HepG2 (cell line): ENCODE measurements around the gene GSTT2B. TPM values are rescaled to one million over a fixed set of nuclear protein-coding genes. Genes with fewer than 3 reads are reported as not detected.

ENCODE experiments used
- AHDC1 ChIP-seq: sonication (generic); formaldehyde crosslinking; IDR thresholded peaks from 2 replicates; pipeline ENCODE4 v1.5.1; 2020; ENCODE audit warnings: mild to moderate bottlenecking, missing genetic modification reagents, borderline replicate concordance
- FOXP4 ChIP-seq: sonication (generic); formaldehyde crosslinking; IDR thresholded peaks from 2 replicates; pipeline ENCODE4 v1.4.0; 2020; ENCODE audit warnings: missing genetic modification reagents
- HNRNPLL ChIP-seq: fragments of 200-400 bp; formaldehyde crosslinking; IDR thresholded peaks from 2 replicates; pipeline ENCODE4 v1.6.1; 2017; ENCODE audit warnings: mild to moderate bottlenecking, low read depth, low read length; ENCODE audit not compliant: poor library complexity, severe bottlenecking
- NFIB ChIP-seq: sonication (generic); formaldehyde crosslinking; IDR thresholded peaks from 2 replicates; pipeline ENCODE4 v1.9.0; 2021; ENCODE audit warnings: missing genetic modification reagents, mild to moderate bottlenecking, borderline replicate concordance
- ONECUT2 ChIP-seq: sonication (generic); formaldehyde crosslinking; IDR thresholded peaks from 2 replicates; pipeline ENCODE4 v1.4.0; 2020; ENCODE audit warnings: missing genetic modification reagents
- RCOR2 ChIP-seq: IDR thresholded peaks from 2 replicates; pipeline ENCODE4 v1.6.1; 2016; ENCODE audit warnings: missing biosample characterization, missing genetic modification reagents
- ZBTB33 ChIP-seq: sonication (generic); formaldehyde crosslinking; IDR thresholded peaks from 2 replicates; pipeline ENCODE4 v1.4.0; 2020; ENCODE audit warnings: missing genetic modification reagents
- ZNF484 ChIP-seq: sonication (generic); formaldehyde crosslinking; IDR thresholded peaks from 2 replicates; pipeline ENCODE4 v1.5.1; 2020; ENCODE audit warnings: mild to moderate bottlenecking, low read depth, missing genetic modification reagents, borderline replicate concordance
- ZNF747 ChIP-seq: sonication (generic); formaldehyde crosslinking; IDR thresholded peaks from 2 replicates; pipeline ENCODE4 v1.8.1; 2023; ENCODE audit warnings: missing genetic modification reagents, mild to moderate bottlenecking, borderline replicate concordance
- polyA plus RNA-seq, 8 experiments: library from polyadenylated mRNA; depleted of rRNA in 3 of 8; stranded (reverse) in 7 of 8; unstranded in 1 of 8; fragments of >200 nt; fragmentation: Illumina TruSeq in 4 of 8; extraction: Trizol in 4 of 8; gene quantifications; 2 replicates each; pipeline versions ENCODE4 v1.2.1 to v1.2.3, GENCODE V29; 2011 to 2016; ENCODE audit warnings: low read depth in 4 of 8, missing spikeins in 1 of 8, mixed read lengths in 1 of 8; ENCODE audit not compliant: insufficient read depth in 1 of 8
- total RNA-seq, 5 experiments: library from RNA; depleted of rRNA; stranded (reverse); fragments of >200 nt; fragmentation: Illumina TruSeq; extraction: Trizol; gene quantifications; 2 replicates each; pipeline ENCODE4 v1.2.3, GENCODE V29; 2016; ENCODE audit warnings: low read depth in 1 of 5

Gene GSTT2B
- total and polyA plus RNA-seq, 2 of the 13 experiments (the other 11 are each of a cell fraction or from before 2014, with no cell fraction given) = 1.5 to 3.9 TPM

- TF ChIP-seq AHDC1 (CRISPR knock-in tag) (0 out of 2 replicates have a peak, but pooled peaks have one; percentile 27), HNRNPLL (no peak), ONECUT2 (CRISPR knock-in tag) (0 out of 2 replicates have a peak, but pooled peaks have one; percentile 31), ZBTB33 (peak; percentile 58; the same call in 1 of the 2 replicates), NFIB (CRISPR knock-in tag) (no peak), FOXP4 (CRISPR knock-in tag) (0 out of 2 replicates have a peak, but pooled peaks have one; percentile 28), RCOR2 (0 out of 2 replicates have a peak, but pooled peaks have one; percentile 18), ZNF747 (CRISPR knock-in tag) (no peak), ZNF484 (CRISPR knock-in tag) (no peak)
These were observed 41.9 kb upstream of the GSTT2B start (continued) for GRCh38 chr22:24002851-24003250.
